ENCODE results near the gene MOSPD2.

The MOSPD2 gene

GRCh38 chrX:14916017-14916674 is 42.9 kb downstream of the MOSPD2 start:
- no peak for DNase-seq

- DNase-seq = no peak
These were observed 46.2 kb downstream of the MOSPD2 start for GRCh38 chrX:14919407-14919806.

GRCh38 chrX:14920196-14920595 is 47.0 kb downstream of the MOSPD2 start:
- DNase-seq = no peak

- DNase-seq = no peak
These were observed 49.2 kb downstream of the MOSPD2 start for GRCh38 chrX:14922437-14922836.

GRCh38 chrX:14923761-14924160 is 50.5 kb downstream of the MOSPD2 start:
- no peak for DNase-seq

- no peak for DNase-seq
These were observed 53.2 kb downstream of the MOSPD2 start for GRCh38 chrX:14926471-14926870.

GRCh38 chrX:14927401-14927800 is 54.2 kb downstream of the MOSPD2 start:
- no peak for DNase-seq

GRCh38 chrX:14930663-14931062 is 57.4 kb downstream of the MOSPD2 start:
- no peak for DNase-seq

GRCh38 chrX:14932136-14932535 is 58.9 kb downstream of the MOSPD2 start:
- DNase-seq = no peak

- no peak for DNase-seq
These were observed 61.2 kb downstream of the MOSPD2 start for GRCh38 chrX:14934423-14934822.

GRCh38 chrX:14936561-14936960 is 63.3 kb downstream of the MOSPD2 start:
- DNase-seq = no peak

GRCh38 chrX:14939644-14940043 is 66.4 kb downstream of the MOSPD2 start:
- no peak for DNase-seq

- DNase-seq = no peak
These were observed 68.1 kb downstream of the MOSPD2 start for GRCh38 chrX:14941301-14941700.

GRCh38 chrX:14942341-14942740 is 69.1 kb downstream of the MOSPD2 start:
- no peak for DNase-seq

GRCh38 chrX:14943962-14944361 is 70.7 kb downstream of the MOSPD2 start:
- no peak for DNase-seq

GRCh38 chrX:14946606-14947155 is 73.5 kb downstream of the MOSPD2 start:
- DNase-seq = no peak

- DNase-seq = no peak
These were observed 75.5 kb downstream of the MOSPD2 start for GRCh38 chrX:14948691-14949090.

- DNase-seq = no peak
These were observed 83.8 kb downstream of the MOSPD2 start for GRCh38 chrX:14956813-14957582.

- DNase-seq = no peak
These were observed 90.4 kb downstream of the MOSPD2 start for GRCh38 chrX:14963447-14964236.

- DNase-seq = no peak
These were observed 91.3 kb downstream of the MOSPD2 start for GRCh38 chrX:14964500-14964899.

Measured in T-helper 2 cell (primary cell).